ENCODE measurements around the gene EDC3.

GRCh38 chr15:74682954-74683353, 12.9 kb downstream of the EDC3 start:
- TF ChIP-seq, protein P1, sequence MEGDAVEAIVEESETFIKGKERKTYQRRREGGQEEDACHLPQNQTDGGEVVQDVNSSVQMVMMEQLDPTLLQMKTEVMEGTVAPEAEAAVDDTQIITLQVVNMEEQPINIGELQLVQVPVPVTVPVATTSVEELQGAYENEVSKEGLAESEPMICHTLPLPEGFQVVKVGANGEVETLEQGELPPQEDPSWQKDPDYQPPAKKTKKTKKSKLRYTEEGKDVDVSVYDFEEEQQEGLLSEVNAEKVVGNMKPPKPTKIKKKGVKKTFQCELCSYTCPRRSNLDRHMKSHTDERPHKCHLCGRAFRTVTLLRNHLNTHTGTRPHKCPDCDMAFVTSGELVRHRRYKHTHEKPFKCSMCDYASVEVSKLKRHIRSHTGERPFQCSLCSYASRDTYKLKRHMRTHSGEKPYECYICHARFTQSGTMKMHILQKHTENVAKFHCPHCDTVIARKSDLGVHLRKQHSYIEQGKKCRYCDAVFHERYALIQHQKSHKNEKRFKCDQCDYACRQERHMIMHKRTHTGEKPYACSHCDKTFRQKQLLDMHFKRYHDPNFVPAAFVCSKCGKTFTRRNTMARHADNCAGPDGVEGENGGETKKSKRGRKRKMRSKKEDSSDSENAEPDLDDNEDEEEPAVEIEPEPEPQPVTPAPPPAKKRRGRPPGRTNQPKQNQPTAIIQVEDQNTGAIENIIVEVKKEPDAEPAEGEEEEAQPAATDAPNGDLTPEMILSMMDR (IDR thresholded peaks at IDR 0.05): no peak
- TF ChIP-seq POLR2A (IDR thresholded peaks at IDR 0.05): no peak
- no peak for TF ChIP-seq EP300 (IDR thresholded peaks at IDR 0.05)
- TF ChIP-seq POLR2AphosphoS5 (IDR thresholded peaks at IDR 0.05): no peak
